Dendritic cell treated with granulocyte-macrophage colony-stimulating factor and Interleukin-4, amounts not matched to agents 40 ng/mL and 50 ng/mL, for 4 days (primary cell): ENCODE data around the gene WDR5B.
A peak's percentile ranks its signal among the peaks of the same experiment; 100 is the strongest.

Experiments
- H3K27ac Mint-ChIP-seq: one replicate; pipeline ENCODE4 v1.8.0; 2022; ENCODE audit warnings: mild to moderate bottlenecking, mixed read lengths
- H3K27me3 Mint-ChIP-seq: one replicate; pipeline ENCODE4 v1.8.0; 2022; ENCODE audit warnings: mild to moderate bottlenecking, mixed read lengths
- H3K36me3 Mint-ChIP-seq: one replicate; pipeline ENCODE4 v1.8.0; 2022; ENCODE audit warnings: low read depth, mixed read lengths
- H3K4me1 Mint-ChIP-seq: one replicate; pipeline ENCODE4 v1.8.0; 2022; ENCODE audit warnings: low read depth, mixed read lengths
- H3K4me3 Mint-ChIP-seq: one replicate; pipeline ENCODE4 v1.8.0; 2022; ENCODE audit warnings: mild to moderate bottlenecking, moderate library complexity, mixed read lengths
- H3K9me3 Mint-ChIP-seq: one replicate; pipeline ENCODE4 v1.8.0; 2022; ENCODE audit warnings: mixed read lengths
- intact Hi-C: fragments of 100-400 bp; cut with micrococcal nuclease; formaldehyde crosslinking; loops from one replicate; pipeline ENCODE4 v1.15.0; 2022

The WDR5B gene

GRCh38 chr3:122427857-122428471 lies 12.1 kb upstream of the WDR5B start:
- H3K9me3 Mint-ChIP-seq, result no peaks in the 10 kb centered on the region
- peaks cover 92% of the 10 kb centered on the region for H3K36me3 Mint-ChIP-seq
- H3K4me3 Mint-ChIP-seq, result no peak overlapping the region
- intact Hi-C loops, result no loop called here
- no peaks in the 10 kb centered on the region for H3K27me3 Mint-ChIP-seq
- H3K27ac Mint-ChIP-seq, result no peak overlapping the region
- H3K4me1 Mint-ChIP-seq, result no peaks in the 10 kb centered on the region

- H3K27me3 Mint-ChIP-seq, result no peaks in the 10 kb centered on the region
- H3K36me3 Mint-ChIP-seq, result peaks cover 48% of the 10 kb centered on the region
- H3K4me1 Mint-ChIP-seq, result peaks cover 5% of the 10 kb centered on the region
- H3K4me3 Mint-ChIP-seq, result no peak overlapping the region
- intact Hi-C loops, result no loop called here
- no peak overlapping the region for H3K27ac Mint-ChIP-seq
- H3K9me3 Mint-ChIP-seq, result no peaks in the 10 kb centered on the region
Observed at GRCh38 chr3:122421836-122422235, 6.0 kb upstream of the WDR5B start.

DNA sequence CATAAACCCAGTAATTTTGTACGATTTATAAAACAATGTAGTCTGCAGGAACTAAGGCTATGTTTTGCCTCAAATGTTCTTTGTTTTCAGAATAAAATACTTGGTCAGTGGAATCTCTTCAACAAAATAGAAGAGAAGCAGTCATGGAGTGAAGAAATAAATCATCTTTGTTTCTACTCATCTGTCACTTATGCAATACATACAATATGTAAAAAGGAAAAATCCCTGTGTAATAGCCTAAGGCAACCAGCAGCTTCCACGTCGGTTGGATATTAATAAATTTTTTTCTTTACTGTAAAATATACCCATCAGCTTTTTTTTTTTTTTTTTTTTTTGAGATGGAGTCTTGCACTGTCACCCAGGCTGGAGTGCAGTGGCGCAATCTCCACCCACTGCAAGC lies 5.2 kb upstream of the WDR5B start:
- no peaks in the 10 kb centered on the region for H3K9me3 Mint-ChIP-seq
- peaks cover 10% of the 10 kb centered on the region for H3K4me1 Mint-ChIP-seq
- H3K27me3 Mint-ChIP-seq, result no peaks in the 10 kb centered on the region
- no peak overlapping the region for H3K27ac Mint-ChIP-seq
- H3K4me3 Mint-ChIP-seq, result no peak overlapping the region
- intact Hi-C loops, result no loop called here
- peaks cover 46% of the 10 kb centered on the region for H3K36me3 Mint-ChIP-seq

DNA sequence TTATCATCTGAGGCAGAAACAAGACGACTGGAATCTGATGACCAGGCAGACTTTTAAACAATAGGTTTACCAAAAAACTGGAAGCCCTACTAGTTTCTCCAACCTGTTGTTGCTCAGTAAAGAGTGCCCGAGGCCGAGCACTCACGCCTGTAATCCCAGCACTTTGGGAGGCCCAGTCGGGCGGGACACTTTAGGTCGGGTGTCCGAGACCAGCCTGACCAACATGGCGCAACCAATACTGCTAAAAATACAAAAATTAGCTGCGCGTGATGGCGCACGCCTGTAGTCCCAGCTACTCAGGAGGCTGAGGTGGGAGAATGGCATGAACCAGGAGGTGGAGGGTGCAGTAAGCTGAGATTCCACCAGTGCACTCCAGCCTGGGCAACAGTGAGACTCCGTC lies 1.1 kb upstream of the WDR5B start:
- no peaks in the 10 kb centered on the region for H3K27me3 Mint-ChIP-seq
- H3K4me1 Mint-ChIP-seq, result peaks cover 45% of the 10 kb centered on the region
- peak overlapping the region; percentile 94 for H3K27ac Mint-ChIP-seq
- intact Hi-C loops, result loop anchor here (5.0 to 10.0 kb wide), 2 partner anchors 35 to 98 kb away; partner anchors contain the start of genes FAM162A, KPNA1 and MIX23
- H3K9me3 Mint-ChIP-seq, result no peaks in the 10 kb centered on the region
- H3K4me3 Mint-ChIP-seq, result peak overlapping the region; percentile 94
- peaks cover 57% of the 10 kb centered on the region for H3K36me3 Mint-ChIP-seq

DNA sequence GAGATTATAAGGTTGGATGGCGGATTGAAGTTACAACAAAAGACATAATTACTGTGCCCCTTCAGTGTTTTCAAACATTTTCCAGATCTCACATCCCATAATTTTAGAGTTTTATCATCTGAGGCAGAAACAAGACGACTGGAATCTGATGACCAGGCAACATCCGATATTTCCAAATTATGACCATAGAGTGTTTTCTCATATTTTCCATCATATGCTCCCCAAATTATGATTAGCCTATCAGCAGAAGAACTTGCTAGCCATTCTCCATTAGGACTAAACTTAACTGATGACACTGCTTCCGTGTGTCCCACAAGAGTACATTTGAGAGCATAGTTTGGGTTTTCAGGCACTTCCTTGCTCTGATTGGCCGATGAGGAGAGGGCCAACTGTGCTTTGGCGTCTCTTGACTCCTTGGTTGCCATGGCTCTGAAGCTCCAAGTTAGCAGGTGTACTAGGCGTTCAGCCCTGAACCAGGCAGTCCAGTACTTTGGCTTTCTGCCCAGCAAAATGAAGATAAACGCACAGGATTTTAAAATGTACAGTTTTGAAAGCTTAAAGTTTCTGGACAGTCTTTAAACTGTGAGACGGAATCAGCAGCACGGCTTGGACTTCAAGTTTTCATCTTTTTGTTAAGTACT lies 638 bp downstream of the WDR5B start:
- H3K36me3 Mint-ChIP-seq, result peaks cover 58% of the 10 kb centered on the region
- no peaks in the 10 kb centered on the region for H3K9me3 Mint-ChIP-seq
- no peaks in the 10 kb centered on the region for H3K27me3 Mint-ChIP-seq
- peak overlapping the region; percentile 94 for H3K27ac Mint-ChIP-seq
- peaks cover 48% of the 10 kb centered on the region for H3K4me1 Mint-ChIP-seq
- peak overlapping the region; percentile 94 for H3K4me3 Mint-ChIP-seq
- intact Hi-C loops, result loop anchor here (5.0 to 10.0 kb wide), 2 partner anchors 33 to 100 kb away; partner anchors contain the start of genes FAM162A, KPNA1 and MIX23

GRCh38 chr3:122414391-122414790 lies 1.5 kb downstream of the WDR5B start:
- intact Hi-C loops, result loop anchor here (10.0 kb wide), 1 partner anchor 100 kb away; the partner anchor contains the start of gene KPNA1
- Mint-ChIP-seq H3K4me1 (peaks cover 53% of the 10 kb centered on the region), H3K4me3 (no peak overlapping the region), H3K9me3 (no peaks in the 10 kb centered on the region), H3K36me3 (peaks cover 62% of the 10 kb centered on the region), H3K27me3 (no peaks in the 10 kb centered on the region), H3K27ac (peak overlapping the region; percentile 94)

GRCh38 chr3:122410639-122411038 lies 5.2 kb downstream of the WDR5B start:
- peaks cover 76% of the 10 kb centered on the region for H3K36me3 Mint-ChIP-seq
- peaks cover 55% of the 10 kb centered on the region for H3K4me1 Mint-ChIP-seq
- H3K27ac Mint-ChIP-seq, result no peak overlapping the region
- H3K27me3 Mint-ChIP-seq, result no peaks in the 10 kb centered on the region
- intact Hi-C loops, result loop anchor here (10.0 kb wide), 1 partner anchor 104 kb away; the partner anchor contains the start of gene KPNA1
- H3K4me3 Mint-ChIP-seq, result no peak overlapping the region
- no peaks in the 10 kb centered on the region for H3K9me3 Mint-ChIP-seq

GRCh38 chr3:122410111-122410510 lies 5.8 kb downstream of the WDR5B start:
- Mint-ChIP-seq H3K27ac (peak overlapping the region; percentile 90), H3K27me3 (no peaks in the 10 kb centered on the region), H3K4me3 (no peak overlapping the region), H3K9me3 (no peaks in the 10 kb centered on the region), H3K36me3 (peaks cover 73% of the 10 kb centered on the region), H3K4me1 (peaks cover 51% of the 10 kb centered on the region)
- intact Hi-C loops, result loop anchor here (10.0 kb wide), 1 partner anchor 105 kb away; the partner anchor contains the start of gene KPNA1

DNA sequence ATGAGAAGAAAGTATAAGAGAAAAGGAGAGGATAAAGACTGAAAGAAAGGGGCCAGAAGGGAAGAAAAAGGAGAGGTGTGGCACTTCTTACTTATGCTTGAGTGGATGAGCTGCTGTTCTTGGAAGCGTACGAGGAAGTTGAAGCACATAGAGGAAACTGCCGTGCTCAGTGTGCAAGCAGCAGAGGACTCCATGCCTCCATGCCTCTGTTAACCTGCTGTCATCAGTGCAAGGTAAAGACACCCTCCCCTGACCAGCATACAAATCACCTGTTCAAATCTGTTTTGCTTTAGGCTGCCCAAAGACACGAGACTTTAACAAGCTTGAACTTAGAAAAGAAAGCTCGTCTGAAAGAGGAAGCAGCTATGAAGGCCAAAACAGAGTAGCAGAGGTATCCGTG lies 6.4 kb downstream of the WDR5B start:
- Mint-ChIP-seq H3K4me1 (peaks cover 44% of the 10 kb centered on the region), H3K4me3 (peak overlapping the region; percentile 67), H3K27ac (peak overlapping the region; percentile 90), H3K36me3 (peaks cover 73% of the 10 kb centered on the region), H3K9me3 (no peaks in the 10 kb centered on the region), H3K27me3 (no peaks in the 10 kb centered on the region)
- intact Hi-C loops, result no loop called here

DNA sequence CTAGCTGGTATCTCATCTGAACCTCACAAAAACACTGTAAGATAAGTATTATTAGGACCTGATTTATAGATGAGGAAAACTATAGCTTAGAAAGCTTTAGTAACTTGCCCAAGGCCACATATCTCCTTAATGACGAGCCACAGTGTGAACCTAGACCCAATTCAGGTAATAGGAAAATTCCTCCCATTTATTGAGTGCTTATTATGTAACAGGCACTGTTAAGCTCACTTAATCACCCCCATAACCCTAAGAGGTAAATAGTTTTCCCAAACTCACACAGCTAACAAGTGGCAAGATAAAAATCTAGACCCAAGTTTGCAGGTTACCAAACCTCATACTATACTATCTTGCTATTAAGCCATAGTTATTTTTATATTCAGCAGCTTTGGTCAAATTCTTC lies 7.9 kb downstream of the WDR5B start:
- intact Hi-C loops, result no loop called here
- H3K27ac Mint-ChIP-seq, result no peak overlapping the region
- no peaks in the 10 kb centered on the region for H3K27me3 Mint-ChIP-seq
- H3K36me3 Mint-ChIP-seq, result peaks cover 71% of the 10 kb centered on the region
- peaks cover 39% of the 10 kb centered on the region for H3K4me1 Mint-ChIP-seq
- no peak overlapping the region for H3K4me3 Mint-ChIP-seq
- H3K9me3 Mint-ChIP-seq, result no peaks in the 10 kb centered on the region

DNA sequence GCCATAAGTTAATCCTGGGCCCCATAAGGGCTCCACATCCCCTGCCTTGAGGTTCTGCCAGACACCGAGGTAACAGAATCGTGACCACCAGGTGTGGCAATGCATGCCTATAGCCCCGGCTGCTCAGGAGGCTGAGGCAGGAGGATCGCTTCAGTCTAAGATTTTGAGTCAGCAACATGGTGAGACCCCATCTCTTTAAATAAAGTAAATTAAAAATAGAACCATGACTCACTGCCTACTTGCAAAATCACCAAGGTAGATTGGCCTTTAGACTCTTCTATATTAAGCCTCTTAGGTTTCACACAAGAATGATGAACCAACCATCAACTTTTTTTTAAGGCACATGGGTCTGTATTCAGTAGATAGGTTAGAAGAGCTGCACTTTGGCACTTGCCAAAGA lies 9.7 kb downstream of the WDR5B start:
- Mint-ChIP-seq H3K4me3 (no peak overlapping the region), H3K27me3 (no peaks in the 10 kb centered on the region), H3K36me3 (peaks cover 64% of the 10 kb centered on the region), H3K4me1 (peaks cover 29% of the 10 kb centered on the region), H3K9me3 (no peaks in the 10 kb centered on the region), H3K27ac (no peak overlapping the region)
- intact Hi-C loops, result no loop called here

GRCh38 chr3:122405015-122405414 lies 10.8 kb downstream of the WDR5B start:
- Mint-ChIP-seq H3K27me3 (no peaks in the 10 kb centered on the region), H3K4me1 (peaks cover 26% of the 10 kb centered on the region), H3K9me3 (no peaks in the 10 kb centered on the region), H3K27ac (no peak overlapping the region), H3K36me3 (peaks cover 56% of the 10 kb centered on the region), H3K4me3 (no peak overlapping the region)
- intact Hi-C loops, result no loop called here

GRCh38 chr3:122403489-122403888 lies 12.4 kb downstream of the WDR5B start:
- Mint-ChIP-seq H3K36me3 (peaks cover 59% of the 10 kb centered on the region), H3K4me3 (no peak overlapping the region), H3K27ac (no peak overlapping the region), H3K9me3 (no peaks in the 10 kb centered on the region), H3K4me1 (peaks cover 14% of the 10 kb centered on the region), H3K27me3 (no peaks in the 10 kb centered on the region)
- intact Hi-C loops, result no loop called here

GRCh38 chr3:122398920-122399319 lies 16.9 kb downstream of the WDR5B start:
- H3K27me3 Mint-ChIP-seq, result no peaks in the 10 kb centered on the region
- H3K36me3 Mint-ChIP-seq, result peaks cover 31% of the 10 kb centered on the region
- peaks cover 18% of the 10 kb centered on the region for H3K4me1 Mint-ChIP-seq
- no peaks in the 10 kb centered on the region for H3K9me3 Mint-ChIP-seq
- intact Hi-C loops, result no loop called here
- H3K4me3 Mint-ChIP-seq, result no peak overlapping the region
- no peak overlapping the region for H3K27ac Mint-ChIP-seq
